Measurements from ENCODE around the gene ATL1.
"Not testable (repeated sequence)": the region's sequence is repeated elsewhere in the genome, so short reads cannot be mapped to it uniquely, and the experiment has no call there.

DNA sequence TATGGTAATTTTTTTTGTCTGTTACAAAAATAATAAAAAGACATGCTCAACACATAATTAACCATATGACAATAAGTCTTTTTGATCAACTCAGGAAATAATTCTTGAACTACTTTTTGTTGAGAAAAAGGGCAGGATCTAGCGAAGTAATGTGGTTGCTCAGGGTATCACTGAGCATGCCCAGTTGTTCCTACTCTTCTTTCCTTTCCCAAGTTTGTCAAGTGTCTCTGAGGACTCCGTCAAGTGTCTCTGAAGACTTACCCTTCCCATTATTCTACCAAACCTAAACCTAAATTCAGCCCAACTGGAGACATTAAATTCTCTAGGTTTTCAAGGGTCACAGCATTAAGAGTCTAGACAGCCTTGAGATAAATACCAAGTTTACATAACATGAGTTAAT, 104.6 kb downstream of the ATL1 start:
- TF ChIP-seq POLR2AphosphoS5 (IDR thresholded peaks at IDR 0.05; ENCODE audit: low read depth); CTCF (conservative IDR thresholded peaks at IDR 0.05; ENCODE audit: low read depth in 2 of 2); EZH2 (IDR thresholded peaks at IDR 0.05; ENCODE audit: low read depth, unreplicated experiment); EZH2phosphoT487 (IDR thresholded peaks at IDR 0.05; ENCODE audit: unreplicated experiment); REST (IDR thresholded peaks at IDR 0.05; ENCODE audit: unreplicated experiment); CREB1 (CRISPR knock-in tag; IDR thresholded peaks at IDR 0.05; ENCODE audit: low read depth); JUNB (IDR thresholded peaks at IDR 0.05; ENCODE audit: unreplicated experiment); NANOG (IDR thresholded peaks at IDR 0.05; ENCODE audit: borderline replicate concordance); STAT1 (IDR thresholded peaks at IDR 0.05; ENCODE audit: unreplicated experiment); ZNF331 (CRISPR knock-in tag; IDR thresholded peaks at IDR 0.05; ENCODE audit: low read depth); ZNF114 (CRISPR knock-in tag; IDR thresholded peaks at IDR 0.05): not testable (repeated sequence)
- TF ChIP-seq, protein P1, sequence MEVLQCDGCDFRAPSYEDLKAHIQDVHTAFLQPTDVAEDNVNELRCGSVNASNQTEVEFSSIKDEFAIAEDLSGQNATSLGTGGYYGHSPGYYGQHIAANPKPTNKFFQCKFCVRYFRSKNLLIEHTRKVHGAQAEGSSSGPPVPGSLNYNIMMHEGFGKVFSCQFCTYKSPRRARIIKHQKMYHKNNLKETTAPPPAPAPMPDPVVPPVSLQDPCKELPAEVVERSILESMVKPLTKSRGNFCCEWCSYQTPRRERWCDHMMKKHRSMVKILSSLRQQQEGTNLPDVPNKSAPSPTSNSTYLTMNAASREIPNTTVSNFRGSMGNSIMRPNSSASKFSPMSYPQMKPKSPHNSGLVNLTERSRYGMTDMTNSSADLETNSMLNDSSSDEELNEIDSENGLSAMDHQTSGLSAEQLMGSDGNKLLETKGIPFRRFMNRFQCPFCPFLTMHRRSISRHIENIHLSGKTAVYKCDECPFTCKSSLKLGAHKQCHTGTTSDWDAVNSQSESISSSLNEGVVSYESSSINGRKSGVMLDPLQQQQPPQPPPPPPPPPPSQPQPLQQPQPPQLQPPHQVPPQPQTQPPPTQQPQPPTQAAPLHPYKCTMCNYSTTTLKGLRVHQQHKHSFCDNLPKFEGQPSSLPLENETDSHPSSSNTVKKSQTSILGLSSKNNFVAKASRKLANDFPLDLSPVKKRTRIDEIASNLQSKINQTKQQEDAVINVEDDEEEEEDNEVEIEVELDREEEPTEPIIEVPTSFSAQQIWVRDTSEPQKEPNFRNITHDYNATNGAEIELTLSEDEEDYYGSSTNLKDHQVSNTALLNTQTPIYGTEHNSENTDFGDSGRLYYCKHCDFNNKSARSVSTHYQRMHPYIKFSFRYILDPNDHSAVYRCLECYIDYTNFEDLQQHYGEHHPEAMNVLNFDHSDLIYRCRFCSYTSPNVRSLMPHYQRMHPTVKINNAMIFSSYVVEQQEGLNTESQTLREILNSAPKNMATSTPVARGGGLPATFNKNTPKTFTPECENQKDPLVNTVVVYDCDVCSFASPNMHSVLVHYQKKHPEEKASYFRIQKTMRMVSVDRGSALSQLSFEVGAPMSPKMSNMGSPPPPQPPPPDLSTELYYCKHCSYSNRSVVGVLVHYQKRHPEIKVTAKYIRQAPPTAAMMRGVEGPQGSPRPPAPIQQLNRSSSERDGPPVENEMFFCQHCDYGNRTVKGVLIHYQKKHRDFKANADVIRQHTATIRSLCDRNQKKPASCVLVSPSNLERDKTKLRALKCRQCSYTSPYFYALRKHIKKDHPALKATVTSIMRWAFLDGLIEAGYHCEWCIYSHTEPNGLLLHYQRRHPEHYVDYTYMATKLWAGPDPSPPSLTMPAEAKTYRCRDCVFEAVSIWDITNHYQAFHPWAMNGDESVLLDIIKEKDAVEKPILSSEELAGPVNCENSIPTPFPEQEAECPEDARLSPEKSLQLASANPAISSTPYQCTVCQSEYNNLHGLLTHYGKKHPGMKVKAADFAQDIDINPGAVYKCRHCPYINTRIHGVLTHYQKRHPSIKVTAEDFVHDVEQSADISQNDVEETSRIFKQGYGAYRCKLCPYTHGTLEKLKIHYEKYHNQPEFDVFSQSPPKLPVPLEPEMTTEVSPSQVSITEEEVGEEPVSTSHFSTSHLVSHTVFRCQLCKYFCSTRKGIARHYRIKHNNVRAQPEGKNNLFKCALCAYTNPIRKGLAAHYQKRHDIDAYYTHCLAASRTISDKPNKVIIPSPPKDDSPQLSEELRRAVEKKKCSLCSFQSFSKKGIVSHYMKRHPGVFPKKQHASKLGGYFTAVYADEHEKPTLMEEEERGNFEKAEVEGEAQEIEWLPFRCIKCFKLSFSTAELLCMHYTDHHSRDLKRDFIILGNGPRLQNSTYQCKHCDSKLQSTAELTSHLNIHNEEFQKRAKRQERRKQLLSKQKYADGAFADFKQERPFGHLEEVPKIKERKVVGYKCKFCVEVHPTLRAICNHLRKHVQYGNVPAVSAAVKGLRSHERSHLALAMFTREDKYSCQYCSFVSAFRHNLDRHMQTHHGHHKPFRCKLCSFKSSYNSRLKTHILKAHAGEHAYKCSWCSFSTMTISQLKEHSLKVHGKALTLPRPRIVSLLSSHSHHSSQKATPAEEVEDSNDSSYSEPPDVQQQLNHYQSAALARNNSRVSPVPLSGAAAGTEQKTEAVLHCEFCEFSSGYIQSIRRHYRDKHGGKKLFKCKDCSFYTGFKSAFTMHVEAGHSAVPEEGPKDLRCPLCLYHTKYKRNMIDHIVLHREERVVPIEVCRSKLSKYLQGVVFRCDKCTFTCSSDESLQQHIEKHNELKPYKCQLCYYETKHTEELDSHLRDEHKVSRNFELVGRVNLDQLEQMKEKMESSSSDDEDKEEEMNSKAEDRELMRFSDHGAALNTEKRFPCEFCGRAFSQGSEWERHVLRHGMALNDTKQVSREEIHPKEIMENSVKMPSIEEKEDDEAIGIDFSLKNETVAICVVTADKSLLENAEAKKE (CRISPR knock-in tag; IDR thresholded peaks at IDR 0.05), result not testable (repeated sequence)
- TF ChIP-seq, protein P2, sequence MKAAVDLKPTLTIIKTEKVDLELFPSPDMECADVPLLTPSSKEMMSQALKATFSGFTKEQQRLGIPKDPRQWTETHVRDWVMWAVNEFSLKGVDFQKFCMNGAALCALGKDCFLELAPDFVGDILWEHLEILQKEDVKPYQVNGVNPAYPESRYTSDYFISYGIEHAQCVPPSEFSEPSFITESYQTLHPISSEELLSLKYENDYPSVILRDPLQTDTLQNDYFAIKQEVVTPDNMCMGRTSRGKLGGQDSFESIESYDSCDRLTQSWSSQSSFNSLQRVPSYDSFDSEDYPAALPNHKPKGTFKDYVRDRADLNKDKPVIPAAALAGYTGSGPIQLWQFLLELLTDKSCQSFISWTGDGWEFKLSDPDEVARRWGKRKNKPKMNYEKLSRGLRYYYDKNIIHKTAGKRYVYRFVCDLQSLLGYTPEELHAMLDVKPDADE (IDR thresholded peaks at IDR 0.05), result not testable (repeated sequence)

Data from GM23338 (cell line).